ENCODE results near the gene NUP210.

NUP210 gene

GRCh38 chr3:13281507-13282357, 138.4 kb downstream of the NUP210 start:
- Histone ChIP-seq H3K4me1 (ENCODE audit: control insufficient read depth in 2 of 2, insufficient read depth in 1 of 2, low read depth in 1 of 2, low read length in 2 of 2) (peaks cover 9 to 17% of the 10 kb centered on the region in 2 donors), H2BK12ac (ENCODE audit: low read length) (no peak overlapping the region), H2AFZ (ENCODE audit: low read length) (peak overlapping the region; percentile 79), H3K18ac (ENCODE audit: low read length) (peak overlapping the region; percentile 61), H4K91ac (ENCODE audit: low read depth, low read length, poor library complexity) (no peak overlapping the region), H2BK120ac (ENCODE audit: low read depth, low read length) (no peak overlapping the region), H2BK5ac (ENCODE audit: low read length) (no peak overlapping the region), H3K27ac (replicated peaks; ENCODE audit: low read length) (no peak overlapping the region), H3K14ac (ENCODE audit: low read length) (no peak overlapping the region), H3K4ac (ENCODE audit: low read length) (no peak overlapping the region), H3K9me3 (replicated peaks in 1 of 2; ENCODE audit: control insufficient read depth in 2 of 2, insufficient read depth in 1 of 2, low read depth in 1 of 2, low read length in 2 of 2) (peaks cover 9 to 14% of the 10 kb centered on the region in 2 donors), H2BK15ac (ENCODE audit: low read length) (no peak overlapping the region), H3K79me1 (ENCODE audit: low read depth, low read length) (no peaks in the 10 kb centered on the region), H3K36me3 (replicated peaks in 1 of 2; ENCODE audit: control insufficient read depth in 2 of 2, insufficient read depth in 2 of 2, low read length in 2 of 2) (no peaks in the 10 kb centered on the region), H3K9ac (ENCODE audit: low read depth, low read length, poor library complexity) (no peak overlapping the region), H3K23ac (ENCODE audit: low read depth, low read length, poor library complexity) (peak overlapping the region; percentile 75), H4K8ac (ENCODE audit: low read depth, low read length) (no peak overlapping the region), H3K4me3 (ENCODE audit: low read length in 2 of 2) (peak overlapping the region; percentile 46 to 82), H2AK5ac (ENCODE audit: low read depth, low read length) (peak overlapping the region; percentile 49), H3K4me2 (ENCODE audit: insufficient read depth, low read length, poor library complexity, severe bottlenecking) (peak overlapping the region; percentile 97), H3K27me3 (ENCODE audit: control insufficient read depth in 3 of 3, insufficient read depth in 3 of 3, low read depth in 1 of 3, low read length in 3 of 3) (peaks cover 2 to 84% (median 28%) of the 10 kb centered on the region in 3 experiments)
- no CpG with 5 or more reads among the region's 47 CpGs for WGBS, 2 donors (ENCODE audit: extremely low coverage in 2 of 2, insufficient read length in 2 of 2, insufficient replicate concordance in 1 of 2)
- DNase-seq (ENCODE audit: low spot score), result no peak

- Histone ChIP-seq H2AK5ac (ENCODE audit: low read depth, low read length) (peak overlapping the region; percentile 49), H3K23ac (ENCODE audit: low read depth, low read length, poor library complexity) (no peak overlapping the region), H3K36me3 (replicated peaks in 1 of 2; ENCODE audit: control insufficient read depth in 2 of 2, insufficient read depth in 2 of 2, low read length in 2 of 2) (no peaks in the 10 kb centered on the region), H3K4me3 (ENCODE audit: low read length in 2 of 2) (no peak overlapping the region), H2BK5ac (ENCODE audit: low read length) (peak overlapping the region; percentile 58), H2AFZ (ENCODE audit: low read length) (no peak overlapping the region), H3K4me1 (ENCODE audit: control insufficient read depth in 2 of 2, insufficient read depth in 1 of 2, low read depth in 1 of 2, low read length in 2 of 2) (peaks cover 9 to 20% of the 10 kb centered on the region in 2 donors), H4K91ac (ENCODE audit: low read depth, low read length, poor library complexity) (no peak overlapping the region), H2BK12ac (ENCODE audit: low read length) (no peak overlapping the region), H3K9ac (ENCODE audit: low read depth, low read length, poor library complexity) (peak overlapping the region; percentile 38), H2BK120ac (ENCODE audit: low read depth, low read length) (no peak overlapping the region), H3K14ac (ENCODE audit: low read length) (peak overlapping the region; percentile 84), H3K18ac (ENCODE audit: low read length) (peak overlapping the region; percentile 81), H3K27me3 (ENCODE audit: control insufficient read depth in 3 of 3, insufficient read depth in 3 of 3, low read depth in 1 of 3, low read length in 3 of 3) (peaks cover 2 to 82% (median 28%) of the 10 kb centered on the region in 3 experiments), H2BK15ac (ENCODE audit: low read length) (peak overlapping the region; percentile 50), H3K79me1 (ENCODE audit: low read depth, low read length) (no peaks in the 10 kb centered on the region), H3K9me3 (replicated peaks in 1 of 2; ENCODE audit: control insufficient read depth in 2 of 2, insufficient read depth in 1 of 2, low read depth in 1 of 2, low read length in 2 of 2) (peaks cover 9 to 12% of the 10 kb centered on the region in 2 donors), H3K4ac (ENCODE audit: low read length) (no peak overlapping the region), H3K4me2 (ENCODE audit: insufficient read depth, low read length, poor library complexity, severe bottlenecking) (no peak overlapping the region), H3K27ac (replicated peaks; ENCODE audit: low read length) (no peak overlapping the region), H4K8ac (ENCODE audit: low read depth, low read length) (no peak overlapping the region)
- WGBS, 2 donors (ENCODE audit: extremely low coverage in 2 of 2, insufficient read length in 2 of 2, insufficient replicate concordance in 1 of 2), result no CpG with 5 or more reads among the region's 19 CpGs
- DNase-seq (ENCODE audit: low spot score), result no peak
Observed at GRCh38 chr3:13280811-13281506, 139.2 kb downstream of the NUP210 start.

- Histone ChIP-seq H3K9me3 (replicated peaks in 1 of 2; ENCODE audit: control insufficient read depth in 2 of 2, insufficient read depth in 1 of 2, low read depth in 1 of 2, low read length in 2 of 2) (peaks cover 9 to 12% of the 10 kb centered on the region in 2 donors), H3K9ac (ENCODE audit: low read depth, low read length, poor library complexity) (no peak overlapping the region), H3K27me3 (ENCODE audit: control insufficient read depth in 3 of 3, insufficient read depth in 3 of 3, low read depth in 1 of 3, low read length in 3 of 3) (peaks cover 2 to 81% (median 28%) of the 10 kb centered on the region in 3 experiments), H2BK120ac (ENCODE audit: low read depth, low read length) (no peak overlapping the region), H2AK5ac (ENCODE audit: low read depth, low read length) (peak overlapping the region; percentile 49), H4K8ac (ENCODE audit: low read depth, low read length) (no peak overlapping the region), H2BK5ac (ENCODE audit: low read length) (peak overlapping the region; percentile 58), H3K36me3 (replicated peaks in 1 of 2; ENCODE audit: control insufficient read depth in 2 of 2, insufficient read depth in 2 of 2, low read length in 2 of 2) (no peaks in the 10 kb centered on the region), H3K14ac (ENCODE audit: low read length) (no peak overlapping the region), H2BK15ac (ENCODE audit: low read length) (peak overlapping the region; percentile 50), H2AFZ (ENCODE audit: low read length) (no peak overlapping the region), H3K4me3 (ENCODE audit: low read length in 2 of 2) (no peak overlapping the region), H3K4me1 (ENCODE audit: control insufficient read depth in 2 of 2, insufficient read depth in 1 of 2, low read depth in 1 of 2, low read length in 2 of 2) (peaks cover 9 to 20% of the 10 kb centered on the region in 2 donors), H3K18ac (ENCODE audit: low read length) (no peak overlapping the region), H3K23ac (ENCODE audit: low read depth, low read length, poor library complexity) (no peak overlapping the region), H3K4ac (ENCODE audit: low read length) (no peak overlapping the region), H2BK12ac (ENCODE audit: low read length) (no peak overlapping the region), H4K91ac (ENCODE audit: low read depth, low read length, poor library complexity) (no peak overlapping the region), H3K79me1 (ENCODE audit: low read depth, low read length) (no peaks in the 10 kb centered on the region), H3K4me2 (ENCODE audit: insufficient read depth, low read length, poor library complexity, severe bottlenecking) (no peak overlapping the region), H3K27ac (replicated peaks; ENCODE audit: low read length) (no peak overlapping the region)
- no peak for DNase-seq (ENCODE audit: low spot score)
- no CpG with 5 or more reads among the region's 8 CpGs for WGBS, 2 donors (ENCODE audit: extremely low coverage in 2 of 2, insufficient read length in 2 of 2, insufficient replicate concordance in 1 of 2)
Observed at GRCh38 chr3:13280122-13280790, 139.9 kb downstream of the NUP210 start.
